GM12872 (cell line): ENCODE results near the gene TRIO.

ENCODE experiments used
- TF ChIP-seq, protein P1 (sequence below): IDR thresholded peaks from 3 replicates; pipeline ENCODE4 v1.5.1; 2011; ENCODE audit warnings: low read depth, mild to moderate bottlenecking, low read length, moderate library complexity; ENCODE audit not compliant: insufficient read depth

The TRIO gene

DNA sequence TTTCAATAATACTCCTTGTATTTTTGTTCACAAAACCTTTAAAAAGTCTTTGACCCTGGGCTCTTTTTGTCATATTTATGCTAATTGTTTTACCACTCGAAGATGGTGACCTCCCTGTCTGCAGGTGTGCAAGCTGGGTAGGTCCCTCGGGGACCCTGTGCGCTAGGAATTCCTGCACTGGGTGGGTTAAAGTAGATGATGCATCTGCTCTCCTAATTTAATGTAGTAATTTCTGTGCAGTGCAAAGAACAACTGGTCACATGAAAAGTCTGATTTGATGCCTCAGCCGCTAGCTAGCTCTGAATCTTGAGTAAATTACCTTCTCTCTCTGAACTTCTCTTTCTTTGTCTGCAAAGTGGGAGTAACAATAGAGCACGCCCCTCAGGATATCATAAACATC lies 299.4 kb downstream of the TRIO start:
- TF ChIP-seq, protein P1, sequence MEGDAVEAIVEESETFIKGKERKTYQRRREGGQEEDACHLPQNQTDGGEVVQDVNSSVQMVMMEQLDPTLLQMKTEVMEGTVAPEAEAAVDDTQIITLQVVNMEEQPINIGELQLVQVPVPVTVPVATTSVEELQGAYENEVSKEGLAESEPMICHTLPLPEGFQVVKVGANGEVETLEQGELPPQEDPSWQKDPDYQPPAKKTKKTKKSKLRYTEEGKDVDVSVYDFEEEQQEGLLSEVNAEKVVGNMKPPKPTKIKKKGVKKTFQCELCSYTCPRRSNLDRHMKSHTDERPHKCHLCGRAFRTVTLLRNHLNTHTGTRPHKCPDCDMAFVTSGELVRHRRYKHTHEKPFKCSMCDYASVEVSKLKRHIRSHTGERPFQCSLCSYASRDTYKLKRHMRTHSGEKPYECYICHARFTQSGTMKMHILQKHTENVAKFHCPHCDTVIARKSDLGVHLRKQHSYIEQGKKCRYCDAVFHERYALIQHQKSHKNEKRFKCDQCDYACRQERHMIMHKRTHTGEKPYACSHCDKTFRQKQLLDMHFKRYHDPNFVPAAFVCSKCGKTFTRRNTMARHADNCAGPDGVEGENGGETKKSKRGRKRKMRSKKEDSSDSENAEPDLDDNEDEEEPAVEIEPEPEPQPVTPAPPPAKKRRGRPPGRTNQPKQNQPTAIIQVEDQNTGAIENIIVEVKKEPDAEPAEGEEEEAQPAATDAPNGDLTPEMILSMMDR: no peak

DNA sequence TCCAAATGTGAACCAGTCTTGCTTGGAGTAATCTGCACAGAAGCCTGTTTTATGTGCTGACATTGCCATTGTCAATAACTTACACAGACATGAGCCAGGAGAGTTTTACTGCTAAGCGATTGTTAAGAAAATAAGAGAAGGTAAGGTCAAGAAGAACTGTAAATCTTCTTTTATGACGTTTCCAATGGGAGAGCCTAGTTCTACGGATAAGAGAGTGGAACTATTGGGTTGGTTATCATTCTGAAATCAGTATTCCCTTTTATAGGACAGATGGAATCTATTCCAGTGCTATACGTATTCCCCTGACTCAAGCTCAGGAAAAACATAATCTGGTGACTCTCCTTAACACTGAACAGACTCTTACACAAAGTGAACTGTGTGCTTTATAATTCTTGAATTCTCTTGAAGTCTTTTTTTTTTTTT lies 300.5 kb downstream of the TRIO start:
- TF ChIP-seq, protein P1: no peak

DNA sequence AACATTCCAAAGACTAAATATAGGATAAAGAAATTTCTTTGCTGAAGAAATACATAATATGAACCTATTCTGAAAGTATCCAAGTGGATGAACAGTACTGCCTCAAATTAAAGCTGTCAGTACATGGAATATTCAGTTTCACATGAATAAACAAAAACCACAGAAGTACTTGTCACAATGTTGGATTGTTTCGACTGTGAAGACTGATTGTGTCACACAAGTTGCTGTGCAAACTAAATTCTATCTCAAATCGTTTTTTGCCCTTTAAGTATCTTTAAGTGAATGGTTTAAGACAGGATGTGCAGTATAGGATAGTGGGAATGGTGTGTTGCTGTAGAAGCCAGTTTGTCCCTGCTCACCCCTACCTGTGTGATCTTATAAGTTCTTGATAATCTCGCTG lies 301.0 kb downstream of the TRIO start:
- TF ChIP-seq, protein P1: no peak

DNA sequence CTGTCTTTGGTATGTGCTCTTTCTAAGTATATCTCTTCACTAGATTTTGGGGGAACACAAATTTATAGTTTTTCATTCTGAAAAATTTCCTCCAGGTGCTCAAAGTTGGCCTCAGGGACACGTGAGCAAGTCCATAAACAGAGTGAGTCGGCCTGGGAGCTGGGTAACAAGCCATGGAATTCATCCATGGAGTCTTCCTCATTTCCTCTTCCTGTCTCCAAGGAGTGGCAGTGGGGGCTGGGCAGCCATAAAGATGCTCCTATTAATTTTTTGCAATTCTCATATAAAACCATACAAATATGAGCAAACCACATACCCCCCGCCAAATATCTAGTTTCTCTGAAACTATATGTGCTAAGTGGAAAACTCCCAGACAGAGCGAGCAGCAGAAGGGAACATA lies 301.9 kb downstream of the TRIO start:
- TF ChIP-seq, protein P1: no peak

DNA sequence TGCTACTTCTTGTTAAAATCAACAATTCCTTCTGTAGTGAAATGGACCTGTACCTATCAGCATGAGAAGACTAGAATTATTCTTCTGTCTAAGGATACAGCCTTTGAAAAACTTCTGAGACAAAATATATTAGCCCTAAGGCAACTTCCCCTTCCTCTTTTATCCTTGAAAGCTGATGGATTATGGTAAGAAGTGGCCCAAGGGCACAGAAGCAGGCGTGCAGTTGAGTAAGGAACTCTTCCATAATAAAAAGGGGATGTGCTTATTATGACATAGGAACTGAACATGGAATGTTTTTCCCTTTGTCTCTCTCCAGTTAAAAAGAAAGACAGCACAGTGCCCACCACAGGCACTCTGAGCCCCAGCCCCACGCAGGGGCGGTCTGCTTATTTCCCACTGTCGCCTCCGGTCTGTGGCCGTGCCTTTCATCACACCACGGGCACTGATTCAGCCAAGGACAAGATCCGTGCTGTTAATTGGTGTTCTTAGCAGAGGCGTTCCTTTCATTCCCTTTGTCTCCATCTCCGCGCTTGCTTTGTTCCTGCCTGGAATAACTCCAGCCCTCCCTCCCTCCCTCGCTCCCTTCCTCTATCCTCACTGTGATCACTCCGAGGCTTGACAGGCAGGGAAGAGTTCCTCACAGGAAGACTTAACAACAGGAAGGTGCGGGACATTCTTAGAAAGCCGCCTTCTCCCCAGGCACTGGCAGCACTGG lies 302.6 kb downstream of the TRIO start:
- TF ChIP-seq, protein P1: no peak

DNA sequence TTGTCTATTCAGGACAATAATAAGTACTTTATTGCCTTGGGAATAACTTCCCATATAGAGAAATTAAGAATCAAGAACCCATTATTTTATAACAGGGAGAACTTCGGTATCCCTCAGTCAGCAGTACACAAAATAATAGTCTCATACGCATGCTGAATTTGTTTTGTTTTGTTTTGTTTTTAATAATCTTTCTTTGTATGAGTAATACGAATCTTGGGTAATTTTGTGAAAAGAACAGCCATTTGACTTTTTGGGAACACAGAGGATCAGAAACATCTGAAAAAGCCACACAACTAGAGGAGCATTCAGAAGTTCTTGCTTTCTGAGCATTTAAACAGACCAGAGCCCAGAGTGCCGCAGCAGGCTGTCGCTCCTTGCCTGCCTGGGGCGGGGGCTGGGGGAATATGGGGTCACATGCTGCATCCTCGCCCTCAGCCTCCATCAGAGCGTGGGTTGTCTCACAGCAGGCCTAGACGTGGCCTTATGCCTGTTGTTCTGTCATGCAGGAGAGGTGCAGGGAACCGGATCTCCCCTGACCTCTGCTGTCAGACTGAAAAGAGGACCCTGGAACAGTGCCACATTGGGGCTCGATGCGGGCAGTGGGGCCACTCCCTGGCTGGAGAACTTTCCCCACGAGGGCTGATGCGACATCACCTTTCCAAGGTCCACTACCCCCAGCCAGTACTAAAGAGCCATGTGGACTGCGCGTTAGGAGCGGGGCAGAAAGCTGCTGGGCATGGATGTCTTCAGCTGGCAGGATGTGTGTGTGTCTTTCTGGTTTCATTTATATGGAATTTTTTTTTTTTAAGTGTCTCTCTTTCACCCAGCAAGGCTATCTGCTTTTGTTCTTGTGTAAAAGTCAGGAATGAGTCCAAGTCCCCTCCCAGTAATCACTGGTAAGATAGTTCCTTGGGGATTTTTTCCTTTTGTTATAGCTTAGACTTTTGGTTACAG lies 305.1 kb downstream of the TRIO start:
- TF ChIP-seq, protein P1: no peak

DNA sequence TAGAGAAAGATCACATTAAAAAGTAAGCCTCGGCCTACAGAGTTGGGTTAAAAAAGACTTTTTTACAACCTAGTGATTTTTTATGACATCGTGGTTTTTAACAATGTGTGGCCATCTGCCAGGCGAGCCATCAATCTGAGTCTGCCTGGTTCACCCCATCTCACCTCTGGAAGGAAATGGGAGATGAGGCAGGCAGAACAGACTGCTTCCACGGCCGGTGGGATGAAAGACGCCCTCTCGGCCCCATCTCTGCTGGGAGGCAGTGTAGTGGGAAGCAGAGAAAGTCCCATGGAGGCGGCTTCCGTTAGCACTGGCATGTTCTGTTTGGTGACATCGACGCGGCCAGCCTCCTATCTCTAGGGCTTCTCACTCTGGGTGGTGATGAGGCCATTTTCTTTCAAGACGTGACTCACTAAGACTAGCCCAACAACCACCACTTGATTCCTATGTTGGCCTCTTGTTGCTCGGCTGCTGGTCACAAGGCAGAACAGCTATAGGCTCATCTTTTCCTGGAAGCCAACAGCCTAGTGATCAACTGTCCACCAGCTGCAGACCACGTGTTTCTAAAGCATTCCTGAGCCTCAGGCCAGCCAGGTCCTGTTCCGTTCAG lies 306.0 kb downstream of the TRIO start:
- TF ChIP-seq, protein P1: no peak
